Transverse colon (tissue), 4 donors: ENCODE data around the gene CIC. TPM values are rescaled to one million over a fixed set of nuclear protein-coding genes. Genes with fewer than 3 reads are reported as not detected.
A peak's percentile ranks its signal among the peaks of the same experiment; 100 is the strongest.

Source experiments
- DNase-seq: peaks from one replicate; pipeline ENCODE4 v3.0.0-alpha.2; 2019
- H3K27ac ChIP-seq, 4 donors: fragments of 200-600 bp; sonication (generic); 2 replicates each; pipeline ENCODE4 v1.5.1; 2016 to 2018; ENCODE audit warnings: inconsistent platforms in 4 of 4
- H3K27me3 ChIP-seq: fragments of 200-600 bp; sonication (generic); 2 replicates; pipeline ENCODE4 v1.5.1; 2017; ENCODE audit warnings: inconsistent platforms
- H3K36me3 ChIP-seq, 4 donors: fragments of 200-600 bp; sonication (generic); 2 replicates each; pipeline ENCODE4 v1.5.1; 2017 to 2019; ENCODE audit warnings: inconsistent platforms in 4 of 4
- H3K4me1 ChIP-seq, 4 donors: fragments of 200-600 bp; sonication (generic); 2 replicates each; pipeline ENCODE4 v1.5.1; 2017 to 2020; ENCODE audit warnings: inconsistent platforms in 4 of 4
- H3K4me3 ChIP-seq, 4 donors: fragments of 200-600 bp; sonication (generic); 1 replicate in 1 of 4; 2 replicates in 3 of 4; pipeline versions ENCODE4 v1.5.1 to v1.6.1; 2017 to 2019; ENCODE audit warnings: inconsistent platforms in 4 of 4
- H3K9me3 ChIP-seq, 2 donors: fragments of 200-600 bp; sonication (generic); 2 replicates each; pipeline ENCODE4 v1.5.1; 2017 to 2019; ENCODE audit warnings: inconsistent platforms in 2 of 2
- CTCF ChIP-seq, 5 experiments: fragments of 200-600 bp in 3 of 5; fragments of 450-650 bp in 2 of 5; sonication (generic) in 3 of 5; IDR thresholded peaks; 1 replicate in 2 of 5; 2 replicates in 3 of 5; pipeline ENCODE4 v1.5.1; 2016 to 2017; ENCODE audit warnings: antibody characterized with exemption in 5 of 5, inconsistent platforms in 3 of 5, mild to moderate bottlenecking in 2 of 5, moderate library complexity in 1 of 5
- EP300 ChIP-seq: sonication (generic); formaldehyde crosslinking; IDR thresholded peaks from one replicate; pipeline ENCODE4 v1.6.1; 2017; ENCODE audit warnings: antibody characterized with exemption, low read depth
- POLR2A ChIP-seq: fragments of 450-650 bp; IDR thresholded peaks from one replicate; pipeline ENCODE4 v1.6.1; 2016; ENCODE audit warnings: antibody characterized with exemption, mild to moderate bottlenecking, moderate library complexity
- POLR2AphosphoS5 ChIP-seq, 3 donors: sonication (generic); formaldehyde crosslinking; IDR thresholded peaks; one replicate each; pipeline ENCODE4 v1.6.1; 2016; ENCODE audit warnings: antibody characterized with exemption in 3 of 3
- WGBS, 2 donors: methylation state at CpG; one replicate each; pipeline ENCODE4 v1.1.5; 2018; ENCODE audit warnings: low coverage in 1 of 2; 5-methylcytosine and 5-hydroxymethylcytosine counted together
- in situ Hi-C, 4 donors: fragments of 200-750 bp; cut with MboI; loops; one replicate each; pipeline versions ENCODE4 v1.15.0 to v1.15.1; 2017; ENCODE audit warnings: low sequenced_read_pairs in 3 of 4, low pct_ligation_motif_present in 1 of 4, low pct_unique_long_range_greater_than_20kb in 1 of 4
- intact Hi-C: fragments of 100-400 bp; cut with DNase I; formaldehyde crosslinking; loops from one replicate; pipeline ENCODE4 v1.15.1; 2023; ENCODE audit warnings: low total_unique reads
- total RNA-seq, 4 donors: library from RNA; depleted of rRNA; stranded (reverse); fragments of >200 nt; gene quantifications; one replicate each; pipeline ENCODE4 v1.1.0, GENCODE V29; 2016

The CIC gene
- total RNA-seq, 4 donors from 2014 or later = 35.1 to 96.5 (median 43.6) TPM

GRCh38 chr19:42309686-42310085 lies 40.6 kb downstream of the CIC start:
- Histone ChIP-seq H3K9me3 (no peaks in the 10 kb centered on the region), H3K4me1 (peaks cover 4 to 12% (median 9%) of the 10 kb centered on the region in 4 donors), H3K27me3 (peaks cover 35% of the 10 kb centered on the region), H3K4me3 (no peak overlapping the region), H3K36me3 (no peaks in the 10 kb centered on the region), H3K27ac (no peak overlapping the region)
- TF ChIP-seq POLR2A = no peak
- no peak for TF ChIP-seq POLR2AphosphoS5 (IDR thresholded peaks at IDR 0.05)
- no peak for TF ChIP-seq CTCF (IDR thresholded peaks at IDR 0.05)
- no peak for TF ChIP-seq EP300
- 89% methylated on average over 12 of the region's 14 CpGs; no CpG with 5 or more reads in 1 of the 2 donors for WGBS, 2 donors
- in situ Hi-C loops = loop anchor here in 2 of 4 donors (25.0 kb wide), 1 partner anchor 197 kb away; no protein-coding TSS in a partner anchor
- no peak for DNase-seq
- intact Hi-C loops = no loop called here

- WGBS, 2 donors = 74 to 83% methylated on average over 1 to 2 of the region's 2 CpGs
- no peak for DNase-seq
- intact Hi-C loops = no loop called here
Observed at GRCh38 chr19:42311657-42312056, 42.6 kb downstream of the CIC start.

GRCh38 chr19:42312370-42312769 lies 43.3 kb downstream of the CIC start:
- in situ Hi-C loops (loop anchor here in 2 of 4 donors (25.0 kb wide), 1 partner anchor 200 kb away; no protein-coding TSS in a partner anchor), intact Hi-C loops (no loop called here)
- H3K27me3 ChIP-seq = peaks cover 52% of the 10 kb centered on the region

More at GRCh38 chr19:42311657-42312056, 42.6 kb downstream of the CIC start:
- no peak overlapping the region for H3K27ac ChIP-seq
- in situ Hi-C loops = loop anchor here in 2 of 4 donors (25.0 kb wide), 1 partner anchor 199 kb away; no protein-coding TSS in a partner anchor
- H3K9me3 ChIP-seq = no peaks in the 10 kb centered on the region
- peaks cover 52% of the 10 kb centered on the region for H3K27me3 ChIP-seq
- peaks cover 4 to 16% (median 11%) of the 10 kb centered on the region in 4 donors for H3K4me1 ChIP-seq
- H3K4me3 ChIP-seq = no peak overlapping the region
- no peak for TF ChIP-seq POLR2A
- no peak for TF ChIP-seq POLR2AphosphoS5 (IDR thresholded peaks at IDR 0.05)
- no peaks in the 10 kb centered on the region for H3K36me3 ChIP-seq

GRCh38 chr19:42313096-42313839 lies 44.2 kb downstream of the CIC start, which contains the start of gene TMEM145:
TSS of gene TMEM145 (plus strand) at chr19:42313309. CDS start at chr19:42313377, 68 bp downstream.
- Histone ChIP-seq H3K4me1 (peaks cover 4 to 22% (median 12%) of the 10 kb centered on the region in 4 donors), H3K36me3 (no peaks in the 10 kb centered on the region), H3K4me3 (peak within 1 kb of the TSS in 3 of 4 donors; percentile 24 to 53 (median 41)), H3K27me3 (peaks cover 52% of the 10 kb centered on the region), H3K27ac (no peak within 1 kb of the TSS), H3K9me3 (no peaks in the 10 kb centered on the region)
- TF ChIP-seq POLR2A (no peak), EP300 (no peak), POLR2AphosphoS5 (IDR thresholded peaks at IDR 0.05) (no peak), CTCF (IDR thresholded peaks at IDR 0.05) (peak in 2 of 5 experiments; percentile 1 to 9)
- in situ Hi-C loops (loop anchor here in 2 of 4 donors (25.0 kb wide), 1 partner anchor 201 kb away; no protein-coding TSS in a partner anchor), intact Hi-C loops (no loop called here)
- peak; percentile 41 for DNase-seq
- WGBS, 2 donors = 0 to 1% methylated on average over 2 to 30 of the region's 67 CpGs

More at GRCh38 chr19:42312370-42312769, 43.3 kb downstream of the CIC start:
- TF ChIP-seq EP300 (no peak), CTCF (IDR thresholded peaks at IDR 0.05) (no peak), POLR2A (no peak), POLR2AphosphoS5 (IDR thresholded peaks at IDR 0.05) (no peak)
- no peaks in the 10 kb centered on the region for H3K9me3 ChIP-seq
- H3K36me3 ChIP-seq = no peaks in the 10 kb centered on the region
- H3K4me1 ChIP-seq = peaks cover 4 to 22% (median 12%) of the 10 kb centered on the region in 4 donors
- DNase-seq = no peak
- WGBS, 2 donors = 56 to 66% methylated on average over 5 of the region's 5 CpGs
- no peak overlapping the region for H3K4me3 ChIP-seq
- H3K27ac ChIP-seq = no peak overlapping the region
